Activated naive CD8-positive, alpha-beta T cell treated with anti-CD3 and anti-CD28 coated beads, Interleukin-2, amount 50 U/mL, for 24 hours (primary cell): ENCODE measurements around the gene CCT8.

Experiments used
- ATAC-seq: fragments of 150-1000 bp; cut with Tn5 transposase; one replicate; pipeline ENCODE4 v1.10.0; 2021
- DNase-seq: peaks from one replicate; pipeline ENCODE4 v3.0.0; 2021
- H3K27ac Mint-ChIP-seq: one replicate; pipeline ENCODE4 v1.8.0; 2021; ENCODE audit warnings: mild to moderate bottlenecking, mixed read lengths
- H3K27me3 Mint-ChIP-seq: one replicate; pipeline ENCODE4 v1.8.0; 2021; ENCODE audit warnings: mixed read lengths
- H3K36me3 Mint-ChIP-seq: one replicate; pipeline ENCODE4 v1.8.0; 2021; ENCODE audit warnings: low read depth, mixed read lengths
- H3K4me1 Mint-ChIP-seq: one replicate; pipeline ENCODE4 v1.8.0; 2021; ENCODE audit warnings: mixed read lengths
- H3K4me3 Mint-ChIP-seq: one replicate; pipeline ENCODE4 v1.8.0; 2021; ENCODE audit warnings: mild to moderate bottlenecking, moderate library complexity, mixed read lengths
- H3K9me3 Mint-ChIP-seq: one replicate; pipeline ENCODE4 v1.8.0; 2021; ENCODE audit warnings: mixed read lengths

The CCT8 gene

GRCh38 chr21:29073222-29074006 is at the start of gene CCT8:
Gene CCT8, minus strand, starts transcription at chr21:29073648. Its CDS starts 58 bp downstream, at chr21:29073590.
- no peaks in the 10 kb centered on the region for H3K27me3 Mint-ChIP-seq
- H3K4me1 Mint-ChIP-seq, result peaks cover 63% of the 10 kb centered on the region
- DNase-seq, result peak; percentile 98
- no peaks in the 10 kb centered on the region for H3K9me3 Mint-ChIP-seq
- H3K27ac Mint-ChIP-seq, result peak within 1 kb of the TSS; percentile 100
- peak; percentile 92 for ATAC-seq
- peaks cover 43% of the 10 kb centered on the region for H3K36me3 Mint-ChIP-seq
- peak within 1 kb of the TSS; percentile 99 for H3K4me3 Mint-ChIP-seq

- Mint-ChIP-seq H3K4me1 (peaks cover 7% of the 10 kb centered on the region), H3K9me3 (no peaks in the 10 kb centered on the region), H3K27ac (no peak overlapping the region), H3K4me3 (no peak overlapping the region), H3K36me3 (no peaks in the 10 kb centered on the region), H3K27me3 (no peaks in the 10 kb centered on the region)
- ATAC-seq (no peak), DNase-seq (no peak)
Measured at GRCh38 chr21:29121759-29122158, 48.3 kb upstream of the CCT8 start.

- Mint-ChIP-seq H3K4me1 (no peaks in the 10 kb centered on the region), H3K27ac (no peak overlapping the region), H3K9me3 (no peaks in the 10 kb centered on the region), H3K27me3 (no peaks in the 10 kb centered on the region), H3K36me3 (no peaks in the 10 kb centered on the region), H3K4me3 (no peak overlapping the region)
- no peak for ATAC-seq
- no peak for DNase-seq
Measured at GRCh38 chr21:29117372-29117955, 44.0 kb upstream of the CCT8 start.

GRCh38 chr21:29115899-29116298 is 42.5 kb upstream of the CCT8 start:
- no peaks in the 10 kb centered on the region for H3K27me3 Mint-ChIP-seq
- ATAC-seq, result no peak

GRCh38 chr21:29114765-29115500 is 41.5 kb upstream of the CCT8 start:
- DNase-seq, result no peak
- Mint-ChIP-seq H3K27me3 (no peaks in the 10 kb centered on the region), H3K4me1 (no peaks in the 10 kb centered on the region), H3K36me3 (peaks cover 3% of the 10 kb centered on the region), H3K4me3 (no peak overlapping the region), H3K9me3 (no peaks in the 10 kb centered on the region), H3K27ac (no peak overlapping the region)
- ATAC-seq, result no peak

More at GRCh38 chr21:29115899-29116298, 42.5 kb upstream of the CCT8 start:
- Mint-ChIP-seq H3K9me3 (no peaks in the 10 kb centered on the region), H3K4me1 (no peaks in the 10 kb centered on the region), H3K36me3 (no peaks in the 10 kb centered on the region), H3K27ac (no peak overlapping the region), H3K4me3 (no peak overlapping the region)
- DNase-seq, result no peak

- Mint-ChIP-seq H3K9me3 (no peaks in the 10 kb centered on the region), H3K4me1 (no peaks in the 10 kb centered on the region), H3K4me3 (no peak overlapping the region), H3K27me3 (no peaks in the 10 kb centered on the region), H3K27ac (no peak overlapping the region), H3K36me3 (no peaks in the 10 kb centered on the region)
- no peak for DNase-seq
- no peak for ATAC-seq
Measured at GRCh38 chr21:29105218-29105617, 31.8 kb upstream of the CCT8 start.

GRCh38 chr21:29104239-29104708 is 30.8 kb upstream of the CCT8 start:
- no peak overlapping the region for H3K4me3 Mint-ChIP-seq
- H3K9me3 Mint-ChIP-seq, result no peaks in the 10 kb centered on the region
- H3K27ac Mint-ChIP-seq, result no peak overlapping the region
- H3K36me3 Mint-ChIP-seq, result peaks cover 2% of the 10 kb centered on the region
- H3K4me1 Mint-ChIP-seq, result no peaks in the 10 kb centered on the region
- DNase-seq (no peak), ATAC-seq (no peak)
- no peaks in the 10 kb centered on the region for H3K27me3 Mint-ChIP-seq

GRCh38 chr21:29102791-29103257 is 29.4 kb upstream of the CCT8 start:
- peaks cover 5% of the 10 kb centered on the region for H3K36me3 Mint-ChIP-seq
- no peak overlapping the region for H3K4me3 Mint-ChIP-seq
- H3K27me3 Mint-ChIP-seq, result no peaks in the 10 kb centered on the region
- H3K4me1 Mint-ChIP-seq, result no peaks in the 10 kb centered on the region
- ATAC-seq (no peak), DNase-seq (no peak)
- H3K9me3 Mint-ChIP-seq, result no peaks in the 10 kb centered on the region
- no peak overlapping the region for H3K27ac Mint-ChIP-seq

- H3K36me3 Mint-ChIP-seq, result peaks cover 7% of the 10 kb centered on the region
- H3K27ac Mint-ChIP-seq, result no peak overlapping the region
- H3K27me3 Mint-ChIP-seq, result no peaks in the 10 kb centered on the region
- H3K4me1 Mint-ChIP-seq, result no peaks in the 10 kb centered on the region
- H3K9me3 Mint-ChIP-seq, result no peaks in the 10 kb centered on the region
- no peak overlapping the region for H3K4me3 Mint-ChIP-seq
- no peak for DNase-seq
- no peak for ATAC-seq
Measured at GRCh38 chr21:29098156-29098555, 24.7 kb upstream of the CCT8 start.

GRCh38 chr21:29096218-29097015 is 23.0 kb upstream of the CCT8 start:
- DNase-seq (no peak), ATAC-seq (no peak)
- H3K27ac Mint-ChIP-seq, result no peak overlapping the region
- H3K4me1 Mint-ChIP-seq, result peaks cover 4% of the 10 kb centered on the region
- no peak overlapping the region for H3K4me3 Mint-ChIP-seq
- no peaks in the 10 kb centered on the region for H3K27me3 Mint-ChIP-seq
- peaks cover 7% of the 10 kb centered on the region for H3K36me3 Mint-ChIP-seq
- no peaks in the 10 kb centered on the region for H3K9me3 Mint-ChIP-seq

- Mint-ChIP-seq H3K4me3 (no peak overlapping the region), H3K27me3 (no peaks in the 10 kb centered on the region), H3K36me3 (peaks cover 2% of the 10 kb centered on the region), H3K27ac (no peak overlapping the region), H3K9me3 (no peaks in the 10 kb centered on the region), H3K4me1 (peaks cover 10% of the 10 kb centered on the region)
- DNase-seq (no peak), ATAC-seq (no peak)
Measured at GRCh38 chr21:29092102-29092959, 18.9 kb upstream of the CCT8 start.

GRCh38 chr21:29091033-29091432 is 17.6 kb upstream of the CCT8 start:
- peaks cover 2% of the 10 kb centered on the region for H3K36me3 Mint-ChIP-seq
- H3K27me3 Mint-ChIP-seq, result no peaks in the 10 kb centered on the region
- H3K4me1 Mint-ChIP-seq, result peaks cover 10% of the 10 kb centered on the region
- no peak overlapping the region for H3K27ac Mint-ChIP-seq
- no peak for DNase-seq
- H3K4me3 Mint-ChIP-seq, result no peak overlapping the region
- no peaks in the 10 kb centered on the region for H3K9me3 Mint-ChIP-seq
- peak; percentile 62 for ATAC-seq

GRCh38 chr21:29085106-29085752 is 11.8 kb upstream of the CCT8 start:
- Mint-ChIP-seq H3K27me3 (no peaks in the 10 kb centered on the region), H3K9me3 (no peaks in the 10 kb centered on the region), H3K4me1 (peaks cover 22% of the 10 kb centered on the region), H3K36me3 (no peaks in the 10 kb centered on the region), H3K4me3 (no peak overlapping the region), H3K27ac (no peak overlapping the region)
- DNase-seq (no peak), ATAC-seq (no peak)
